GM12875 (cell line): ENCODE results near the gene FBXL20.

Experiments
- H3K4me3 ChIP-seq: one replicate; pipeline ENCODE4 v1.5.1; 2011; ENCODE audit warnings: low read depth, low read length, control low read depth
- CTCF ChIP-seq: IDR thresholded peaks from 2 replicates; pipeline ENCODE4 v1.5.1; 2011; ENCODE audit warnings: low read depth, mild to moderate bottlenecking, control low read depth, inconsistent platforms, low read length, moderate library complexity, borderline replicate concordance; ENCODE audit not compliant: insufficient read depth

FBXL20 gene

GRCh38 chr17:39416141-39416540, 14.7 kb upstream of the FBXL20 start:
- no peak overlapping the region for H3K4me3 ChIP-seq
- no peak for TF ChIP-seq CTCF

GRCh38 chr17:39410279-39410678, 8.9 kb upstream of the FBXL20 start:
- no peak for TF ChIP-seq CTCF
- no peak overlapping the region for H3K4me3 ChIP-seq

GRCh38 chr17:39408360-39408759, 6.9 kb upstream of the FBXL20 start:
- TF ChIP-seq CTCF: no peak
- no peak overlapping the region for H3K4me3 ChIP-seq

GRCh38 chr17:39406951-39407350, 5.5 kb upstream of the FBXL20 start:
- no peak overlapping the region for H3K4me3 ChIP-seq
- no peak for TF ChIP-seq CTCF

- TF ChIP-seq CTCF: no peak
- no peak overlapping the region for H3K4me3 ChIP-seq
These were observed 4.0 kb upstream of the FBXL20 start for GRCh38 chr17:39405436-39405835.

- H3K4me3 ChIP-seq: no peak overlapping the region
- TF ChIP-seq CTCF: no peak
These were observed 3.3 kb upstream of the FBXL20 start for GRCh38 chr17:39404542-39405378.
